Suppressor macrophage (primary cell): ENCODE results near the gene RAP1GDS1.

Source experiments
- DNase-seq, 4 experiments: peaks; one replicate each; pipeline ENCODE4 v3.0.0-alpha.2; 2020 to 2022

The RAP1GDS1 gene

GRCh38 chr4:98484031-98484430, 222.8 kb downstream of the RAP1GDS1 start:
- DNase-seq, result no peak

GRCh38 chr4:98485816-98486345, 224.7 kb downstream of the RAP1GDS1 start:
- DNase-seq, result no peak

- DNase-seq, result no peak
Observed at GRCh38 chr4:98490251-98490650, 229.1 kb downstream of the RAP1GDS1 start.

- no peak for DNase-seq
Observed at GRCh38 chr4:98491899-98492559, 230.8 kb downstream of the RAP1GDS1 start.

GRCh38 chr4:98493296-98493695, 232.1 kb downstream of the RAP1GDS1 start:
- DNase-seq, result no peak
